OCI-M2 (cell line): ENCODE results near the gene SIN3B.

ENCODE experiments used
- DNase-seq: peaks from one replicate; lab custom pipeline; 2025; ENCODE audit not compliant: unreplicated experiment; lab: John Stamatoyannopoulos, UW

The SIN3B gene

DNA sequence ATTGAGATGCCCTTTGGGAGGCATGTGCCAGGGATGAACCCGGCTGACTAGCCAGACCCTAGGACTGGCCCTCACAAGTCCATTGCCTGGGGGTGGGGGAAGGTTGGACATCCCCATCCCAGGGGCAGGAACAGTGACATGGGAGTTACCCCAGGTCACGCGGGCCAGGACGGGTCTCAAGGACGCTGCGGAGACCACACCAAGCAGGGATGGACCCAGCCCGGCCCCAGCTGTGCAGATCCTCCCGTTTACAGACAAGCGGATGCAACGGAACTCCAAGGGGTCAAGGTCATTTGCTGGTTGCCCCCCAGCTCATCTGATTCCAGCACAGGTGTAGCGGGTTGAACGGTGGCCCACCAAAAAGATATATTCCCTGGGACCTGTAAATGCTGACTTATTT, 79.6 kb downstream of the SIN3B start:
- DNase-seq: no peak

DNA sequence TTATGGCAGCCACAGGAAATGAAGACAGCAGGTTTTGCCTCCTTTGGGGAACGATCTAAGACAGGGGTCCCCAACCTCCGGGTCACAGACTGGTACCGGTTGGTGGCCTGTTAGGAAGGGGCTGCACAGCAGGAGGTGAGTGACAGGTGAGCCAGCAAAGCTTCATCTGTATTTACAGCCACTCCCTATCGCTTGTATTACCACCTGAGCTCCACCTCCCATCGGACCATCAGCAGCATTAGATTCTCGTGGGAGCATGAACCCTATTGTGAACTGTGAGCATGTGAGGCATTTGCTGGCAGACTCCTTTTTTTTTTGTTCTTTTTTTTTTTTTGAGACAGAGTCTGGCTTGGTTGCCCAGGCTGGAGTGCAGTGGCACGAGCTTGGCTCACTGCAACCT, 81.8 kb downstream of the SIN3B start:
- DNase-seq: no peak

DNA sequence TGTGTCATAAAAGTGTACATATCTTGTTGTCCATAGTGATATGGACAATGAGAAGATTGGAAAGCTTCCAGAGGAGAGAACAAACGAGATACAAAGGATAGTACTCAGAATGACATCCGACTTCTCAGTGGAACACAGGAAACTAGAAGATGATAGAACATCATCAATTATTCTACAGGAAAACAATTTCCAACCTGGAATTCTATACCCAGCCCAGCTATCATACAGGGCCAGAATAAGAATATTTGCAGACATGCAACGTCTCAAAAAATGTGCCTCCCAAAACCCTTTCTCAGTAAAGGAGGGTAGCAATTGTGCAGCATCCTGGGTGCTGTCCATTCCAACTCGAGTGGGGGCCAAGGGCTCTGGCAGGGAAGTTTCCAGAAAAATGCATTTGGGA, 83.6 kb downstream of the SIN3B start:
- no peak for DNase-seq

DNA sequence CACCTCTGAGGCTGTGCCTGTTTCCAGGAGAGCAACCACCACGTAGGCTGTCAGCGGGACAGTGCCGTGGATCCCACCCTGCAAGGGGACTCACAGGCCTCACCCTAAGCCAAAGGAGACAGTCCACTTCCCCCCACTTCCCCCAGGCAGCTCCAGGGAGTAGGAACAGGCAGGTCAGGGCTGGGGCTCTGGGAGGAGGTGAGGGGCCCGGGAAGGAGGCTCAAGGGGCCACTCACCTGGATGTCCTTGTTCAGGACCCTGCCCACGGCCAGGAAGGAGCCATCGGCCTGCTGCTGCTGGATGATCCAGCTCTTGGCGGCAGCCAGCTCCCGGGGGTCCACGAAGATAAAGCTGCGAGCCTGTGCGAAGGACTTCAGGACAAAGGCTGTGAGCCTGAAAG, 85.2 kb downstream of the SIN3B start:
- no peak for DNase-seq

DNA sequence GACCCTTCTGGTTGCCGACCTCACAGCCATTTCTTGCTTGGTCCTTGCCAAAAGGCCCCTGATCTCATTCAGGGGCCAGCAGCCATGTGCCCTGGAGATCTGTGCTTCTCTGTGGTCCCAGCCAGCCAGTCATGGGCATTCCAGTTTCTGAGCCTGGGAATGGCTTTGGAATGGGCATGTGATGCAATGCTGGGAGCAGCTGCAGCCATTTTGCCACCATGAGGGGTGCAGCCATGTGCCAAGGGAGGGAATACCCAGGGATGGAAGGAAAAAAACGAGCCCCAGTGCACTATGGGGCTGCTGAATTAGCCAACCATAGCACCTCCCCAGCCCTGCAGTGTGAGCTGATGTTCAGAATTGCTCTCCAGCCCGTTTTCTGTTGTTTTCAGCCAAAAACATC, 85.9 kb downstream of the SIN3B start:
- no peak for DNase-seq

DNA sequence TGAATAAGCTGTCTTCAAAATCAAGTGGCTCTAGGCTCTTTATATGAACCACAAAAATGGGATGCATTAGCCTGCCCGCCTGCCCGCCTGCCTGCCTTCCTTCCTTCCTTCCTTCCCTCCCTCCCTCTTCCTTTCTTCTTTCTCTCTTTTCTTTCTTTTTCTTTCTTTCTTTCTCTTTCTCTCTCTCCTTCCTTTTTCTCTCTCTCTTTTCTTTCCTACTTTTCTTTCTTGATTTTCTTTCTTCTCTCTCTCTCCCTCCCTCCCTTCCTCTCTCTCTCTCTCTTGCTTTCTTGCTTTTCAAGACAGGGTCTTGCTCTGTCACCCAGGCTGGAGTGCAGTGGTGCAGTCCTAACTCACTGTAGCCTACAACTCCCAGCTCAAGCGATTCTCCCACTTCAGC, 86.5 kb downstream of the SIN3B start:
- no peak for DNase-seq

DNA sequence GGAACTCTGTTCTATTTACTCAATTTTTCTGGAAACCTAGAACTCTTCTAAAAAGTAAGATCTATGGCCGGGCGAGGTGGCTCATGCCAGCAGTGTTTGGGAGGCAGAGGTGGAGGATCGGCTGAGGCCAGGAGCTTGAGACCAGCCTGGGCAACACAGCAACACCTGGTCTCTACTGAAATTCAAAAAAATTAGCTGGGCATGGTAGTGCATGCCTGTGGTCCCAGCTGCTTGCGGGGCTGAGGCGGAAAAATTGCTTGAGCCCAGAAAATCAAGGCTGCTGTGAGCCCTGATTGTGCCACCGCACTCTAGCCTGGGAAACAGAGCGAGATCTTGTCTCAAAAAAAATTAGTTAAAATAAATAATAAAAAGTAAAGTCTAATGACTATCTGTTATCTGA, 88.2 kb downstream of the SIN3B start:
- no peak for DNase-seq

DNA sequence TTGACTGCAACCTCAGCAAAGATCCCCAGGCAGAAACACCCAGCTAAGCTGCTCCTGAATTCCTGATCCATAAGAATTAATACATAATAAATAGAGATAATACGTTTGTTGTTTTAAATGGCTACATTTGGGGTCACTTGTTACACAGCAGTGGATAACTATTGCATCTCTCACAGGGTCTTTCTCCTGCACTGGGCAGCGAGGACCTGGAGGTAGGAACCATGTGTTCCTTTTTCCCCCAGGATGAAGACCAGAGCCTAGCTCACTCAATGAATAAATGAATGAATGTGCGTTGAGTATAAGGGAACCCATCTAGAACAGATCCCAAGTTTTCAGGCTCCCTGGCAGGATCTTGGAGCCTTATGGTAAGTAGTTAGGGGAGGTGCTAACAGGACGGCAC, 90.3 kb downstream of the SIN3B start:
- DNase-seq: no peak

DNA sequence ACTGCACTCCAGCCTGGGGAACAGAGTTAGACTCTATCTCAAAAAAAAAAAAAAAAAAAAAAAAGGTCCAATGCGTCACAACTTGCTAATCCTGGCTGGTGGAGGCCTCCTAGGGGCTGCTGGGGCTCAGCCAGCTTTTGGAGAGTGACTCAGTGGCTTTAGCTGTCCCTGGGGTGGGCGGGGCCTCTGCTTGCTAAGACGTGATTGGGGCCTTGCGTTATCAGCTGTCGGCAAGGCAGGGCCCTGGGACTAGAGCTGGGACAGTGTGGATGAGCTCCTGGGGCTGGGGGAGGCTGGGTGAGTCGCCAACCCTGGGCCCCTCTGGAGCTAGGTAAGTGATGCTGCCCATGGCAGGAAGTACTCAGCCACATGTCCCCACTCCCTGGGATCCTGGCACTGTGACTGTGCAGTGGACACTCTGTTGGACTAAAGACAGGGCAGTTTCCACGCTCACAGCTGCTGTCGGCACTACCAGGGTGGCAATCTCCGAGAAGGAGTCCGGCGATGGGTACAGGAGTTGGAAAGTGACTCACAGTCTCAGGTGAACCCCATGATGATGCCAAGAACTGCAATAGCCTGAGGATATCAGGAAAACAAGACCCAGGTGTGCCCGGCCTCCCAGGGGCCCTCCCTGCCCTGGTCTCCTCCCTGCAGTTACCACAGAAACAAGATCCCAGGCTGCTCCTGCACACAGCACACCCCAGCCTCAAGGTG, 91.8 kb downstream of the SIN3B start:
- DNase-seq: no peak

DNA sequence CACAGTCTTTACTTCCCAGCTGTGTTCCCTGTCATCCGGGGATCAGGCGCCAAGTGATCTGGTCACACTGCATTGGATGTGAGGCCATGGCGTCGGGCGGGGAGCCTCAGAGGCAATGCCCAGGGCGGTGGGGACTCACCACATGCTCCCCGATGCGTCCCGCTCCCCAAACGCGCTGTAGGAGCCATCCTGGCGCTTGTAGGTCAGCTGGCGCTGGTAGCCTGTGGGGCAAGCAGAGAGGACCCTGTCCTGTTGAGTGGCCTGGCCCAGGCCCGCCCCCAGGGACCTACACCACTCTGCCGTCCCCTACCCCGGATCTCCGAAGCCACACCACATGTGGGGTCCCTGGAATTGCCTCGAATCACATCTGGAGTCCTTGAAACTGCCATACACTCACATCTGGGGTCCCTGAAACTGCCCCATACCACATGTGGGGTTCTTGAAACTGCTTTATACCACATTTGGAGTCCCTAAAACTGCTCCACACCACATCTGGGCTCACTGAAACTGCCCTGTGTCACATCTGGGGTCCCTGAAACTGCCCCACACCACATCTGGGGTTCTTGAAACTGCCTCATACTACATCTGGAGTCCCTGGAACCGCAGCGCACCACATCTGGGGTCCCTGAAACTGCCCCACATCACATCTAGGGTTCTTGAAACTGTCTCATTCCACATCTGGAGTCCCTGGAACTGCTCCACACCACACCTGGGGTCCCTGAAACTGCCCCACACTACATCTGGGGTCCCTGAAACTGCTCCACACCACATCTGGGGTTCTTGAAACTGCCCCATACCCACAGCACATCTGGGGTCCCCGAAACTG, 92.8 kb downstream of the SIN3B start:
- no peak for DNase-seq

DNA sequence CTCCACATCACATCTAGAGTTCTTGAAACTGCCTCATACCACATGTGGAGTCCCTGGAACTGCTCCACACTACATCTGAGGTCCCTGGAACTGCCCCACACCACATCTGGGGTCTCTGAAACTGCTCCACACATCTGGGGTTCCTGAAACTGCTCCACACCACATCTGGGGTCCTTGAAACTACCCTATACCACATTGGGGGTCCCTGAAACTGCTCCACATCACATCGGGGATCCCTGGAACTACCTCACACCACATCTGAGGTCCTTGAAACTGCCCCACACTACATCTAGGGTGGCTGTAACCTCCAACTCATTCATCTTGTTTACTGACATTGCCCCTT, 93.4 kb downstream of the SIN3B start:
- DNase-seq: no peak

DNA sequence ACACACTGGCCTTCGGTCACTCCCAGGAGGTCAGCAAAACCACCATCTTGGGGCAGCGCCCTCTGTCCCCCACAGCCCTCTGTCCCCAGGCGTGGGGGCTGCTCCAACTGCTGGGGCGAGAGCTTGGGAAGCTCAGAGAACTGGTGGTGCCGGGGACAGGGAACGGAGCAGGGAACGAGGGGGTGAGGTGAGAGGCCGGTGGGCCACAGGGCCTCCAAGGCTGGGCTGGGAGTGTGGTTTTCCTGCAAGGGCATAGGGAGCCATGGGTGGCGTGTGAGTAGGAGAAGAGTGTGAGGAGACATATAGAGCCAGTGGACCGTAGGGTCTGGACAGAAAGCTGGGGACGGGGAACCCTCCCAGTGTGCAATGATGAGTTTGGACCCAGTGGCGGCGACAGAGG, 93.8 kb downstream of the SIN3B start:
- DNase-seq: no peak

DNA sequence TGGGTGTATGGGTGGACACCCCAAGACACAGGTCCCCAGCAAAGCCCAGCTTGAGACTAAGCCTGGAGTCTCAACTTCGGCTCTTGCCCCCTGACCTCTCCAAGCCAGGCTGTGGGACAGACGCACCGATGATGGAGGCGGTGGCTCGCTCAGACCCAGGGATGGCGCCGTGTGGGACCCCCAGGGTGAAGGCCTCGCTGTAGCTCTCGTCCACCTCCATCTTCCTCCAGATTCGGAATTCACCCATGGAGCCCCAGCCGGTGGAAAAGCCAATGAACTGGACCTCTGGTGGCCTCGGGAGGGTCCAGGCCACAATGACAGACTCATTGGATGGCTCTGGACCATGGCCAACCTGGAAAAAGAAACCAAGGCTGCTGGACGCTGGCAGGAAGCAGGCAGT, 98.7 kb downstream of the SIN3B start:
- DNase-seq: no peak

DNA sequence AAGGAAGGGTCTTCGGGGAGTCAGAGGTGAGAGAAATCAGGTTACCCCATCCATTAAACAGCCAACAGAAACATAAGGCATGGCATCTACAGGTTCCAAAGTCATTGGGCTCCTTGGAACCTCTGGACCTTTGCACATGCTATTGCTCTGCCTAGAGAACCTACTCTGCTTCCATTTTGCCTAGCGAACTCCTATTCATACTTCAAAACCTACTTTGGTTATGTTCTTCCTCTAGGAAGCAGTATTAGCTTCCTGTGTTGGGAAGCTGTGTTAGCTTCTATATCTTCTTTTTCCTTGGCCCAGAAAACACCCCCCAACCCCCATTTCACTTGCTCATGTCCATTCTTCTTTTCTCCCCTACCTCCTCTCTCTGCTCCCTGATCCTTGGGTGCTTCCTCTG, 99.2 kb downstream of the SIN3B start:
- DNase-seq: no peak

DNA sequence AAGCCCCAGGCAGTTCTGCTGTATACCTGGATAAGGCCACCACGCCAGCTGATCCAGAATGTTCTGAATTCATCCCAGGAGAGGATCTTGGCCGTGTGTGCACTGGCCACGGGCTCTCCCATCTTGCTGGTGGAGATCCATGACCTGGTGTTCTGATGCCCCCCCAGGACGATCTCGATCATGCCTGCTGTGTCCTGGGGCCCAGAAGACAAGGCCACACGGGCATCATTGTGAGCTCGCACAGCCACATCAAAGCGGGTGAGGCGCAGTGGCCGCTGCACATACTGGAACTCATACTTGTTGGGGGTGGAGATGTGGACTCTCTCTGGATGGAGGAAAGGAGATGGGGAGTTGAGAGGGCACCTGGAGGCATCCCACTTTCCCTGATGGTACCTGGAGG, 99.7 kb downstream of the SIN3B start:
- no peak for DNase-seq
